ENCODE results near the gene PDC.

- TF ChIP-seq CTCF (IDR thresholded peaks at IDR 0.05) (no peak), POLR2AphosphoS5 (IDR thresholded peaks at IDR 0.05) (no peak), POLR2A (IDR thresholded peaks at IDR 0.05) (no peak), EP300 (IDR thresholded peaks at IDR 0.05) (no peak)
These were observed 15.5 kb upstream of the PDC start for GRCh38 chr1:186476264-186477040.

Data from stomach (tissue), 4 donors.